Activated T-cell treated with anti-CD3 and anti-CD28 coated beads, Interleukin-2, amount 50 U/mL, for 48 hours (primary cell): ENCODE measurements around the gene RPUSD1.

Experiments used
- DNase-seq, 2 experiments: peaks; one replicate each; pipeline ENCODE4 v3.0.0-alpha.2; 2020

Gene RPUSD1

DNA sequence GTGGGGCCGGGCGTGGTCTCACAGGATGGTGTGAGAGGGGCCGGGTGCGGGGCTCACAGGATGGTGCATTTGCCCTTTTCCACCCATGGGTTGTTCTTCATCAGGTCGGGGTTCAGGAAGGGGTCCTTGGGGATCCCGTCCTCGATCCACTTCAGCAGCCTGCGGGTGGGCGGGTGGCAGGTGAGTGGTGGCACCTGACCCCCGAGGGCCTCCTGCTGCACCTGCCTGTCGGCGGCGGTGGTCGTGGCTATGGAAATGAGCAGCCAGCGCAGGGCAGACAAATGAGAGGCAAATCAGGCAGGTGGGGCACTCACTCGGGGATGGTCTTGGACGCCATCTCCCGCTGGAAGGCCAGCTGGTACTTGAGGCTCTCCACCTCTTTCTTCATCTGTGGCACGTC is 10.5 kb upstream of the RPUSD1 start:
- DNase-seq: no peak

DNA sequence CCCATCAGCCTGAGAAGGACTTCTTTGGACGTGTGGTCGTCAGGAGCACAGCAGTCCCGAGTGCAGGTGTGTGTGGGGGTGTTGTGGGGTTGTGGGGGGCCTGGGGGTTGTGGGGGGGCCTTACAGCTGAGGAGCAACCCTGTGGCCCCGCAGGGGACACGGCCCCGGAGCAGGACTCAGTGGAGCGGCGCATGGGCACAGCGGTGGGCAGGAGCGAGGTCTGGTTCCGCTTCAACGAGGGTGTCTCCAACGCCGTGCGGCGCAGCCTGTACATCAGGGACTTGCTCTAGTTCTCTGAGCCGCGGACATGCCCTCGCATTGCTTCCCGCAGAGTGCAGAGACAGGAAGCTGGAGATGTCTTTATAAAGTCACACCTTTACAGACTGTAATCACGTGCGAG is 9.5 kb upstream of the RPUSD1 start:
- no peak for DNase-seq

DNA sequence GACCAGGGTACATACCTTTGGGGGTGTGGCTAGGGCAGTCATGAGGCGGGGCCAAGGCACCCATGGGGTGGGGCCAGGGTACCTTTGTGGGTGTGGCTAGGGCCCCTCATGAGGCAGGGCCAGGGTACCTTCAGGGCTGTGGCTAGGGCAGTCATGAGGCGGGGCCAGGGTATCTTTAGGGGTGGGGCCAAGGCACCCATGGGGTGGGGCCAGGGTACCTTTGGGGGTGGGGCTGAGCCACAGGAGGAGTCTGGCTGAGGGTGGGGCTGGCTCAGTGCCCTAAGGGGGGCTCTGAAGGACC is 8.9 kb upstream of the RPUSD1 start:
- DNase-seq: peak; percentile 67 to 70

DNA sequence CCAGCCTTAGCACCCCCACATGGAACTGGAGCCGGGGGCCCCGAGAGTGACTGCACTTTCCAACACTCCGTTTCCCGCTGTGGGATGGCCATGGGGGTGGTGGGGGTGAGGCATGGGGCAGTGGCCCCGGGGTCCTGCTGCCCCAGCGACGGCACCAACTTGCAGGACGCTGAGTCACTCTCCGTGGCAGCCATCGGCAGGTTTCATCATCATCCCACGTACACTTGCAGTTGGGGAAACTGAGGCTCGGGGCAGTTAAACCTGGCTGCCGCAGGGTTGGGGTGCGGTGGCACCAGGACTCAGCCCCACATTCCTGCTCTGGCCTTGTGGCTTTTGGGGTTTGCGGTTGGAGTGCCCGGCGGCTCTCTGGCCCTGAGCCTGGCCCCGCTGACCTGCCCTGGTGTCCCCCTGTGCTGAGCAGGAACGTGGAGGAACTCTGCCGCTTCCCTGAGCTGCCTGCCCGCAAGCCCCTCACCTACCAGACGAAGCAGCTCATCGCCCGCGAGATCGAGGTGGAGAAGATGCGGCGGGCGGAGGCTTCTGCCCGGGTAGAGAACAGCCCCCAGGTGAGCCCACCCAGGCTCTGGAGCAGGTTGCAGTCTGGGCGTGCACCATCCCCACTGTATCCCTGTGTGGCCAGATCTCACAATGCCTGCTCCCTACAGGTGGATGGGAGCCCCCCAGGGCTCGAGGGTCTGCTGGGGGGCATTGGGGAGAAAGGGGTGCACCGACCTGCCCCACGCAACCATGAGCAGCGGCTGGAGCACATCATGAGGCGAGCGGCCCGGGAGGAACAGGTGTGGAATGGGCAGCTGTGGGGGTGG is 8.3 kb upstream of the RPUSD1 start:
- no peak for DNase-seq

DNA sequence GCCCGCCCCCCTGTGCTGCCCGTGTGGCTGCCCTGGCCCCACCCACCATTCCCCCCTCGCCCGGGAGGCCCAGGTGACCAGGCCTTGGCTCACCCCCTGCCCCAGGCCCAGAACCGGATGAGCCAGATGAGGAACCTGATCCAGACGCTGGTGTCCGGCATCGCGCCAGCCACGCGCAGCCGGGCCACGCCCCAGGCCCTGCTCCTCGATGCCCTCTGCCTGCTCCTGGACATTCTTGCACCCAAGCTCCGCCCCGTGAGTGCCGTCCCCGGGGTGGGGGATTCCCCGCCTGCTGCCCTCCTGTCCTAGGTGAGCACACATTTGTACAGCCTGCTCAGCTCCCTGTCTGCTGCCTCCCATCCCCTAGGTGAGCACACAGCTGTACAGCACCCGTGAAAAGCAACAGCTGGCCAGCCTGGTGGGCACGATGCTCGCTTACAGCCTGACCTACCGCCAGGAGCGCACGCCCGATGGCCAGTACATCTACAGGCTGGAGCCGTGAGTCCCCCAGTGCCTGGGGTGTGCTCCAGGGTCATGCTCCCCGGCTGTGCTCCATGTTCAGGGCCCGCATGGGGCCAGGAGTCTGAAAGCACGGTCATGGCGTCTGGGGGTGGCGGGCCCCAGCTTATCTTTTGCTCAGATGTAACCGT is 7.5 kb upstream of the RPUSD1 start:
- no peak for DNase-seq

DNA sequence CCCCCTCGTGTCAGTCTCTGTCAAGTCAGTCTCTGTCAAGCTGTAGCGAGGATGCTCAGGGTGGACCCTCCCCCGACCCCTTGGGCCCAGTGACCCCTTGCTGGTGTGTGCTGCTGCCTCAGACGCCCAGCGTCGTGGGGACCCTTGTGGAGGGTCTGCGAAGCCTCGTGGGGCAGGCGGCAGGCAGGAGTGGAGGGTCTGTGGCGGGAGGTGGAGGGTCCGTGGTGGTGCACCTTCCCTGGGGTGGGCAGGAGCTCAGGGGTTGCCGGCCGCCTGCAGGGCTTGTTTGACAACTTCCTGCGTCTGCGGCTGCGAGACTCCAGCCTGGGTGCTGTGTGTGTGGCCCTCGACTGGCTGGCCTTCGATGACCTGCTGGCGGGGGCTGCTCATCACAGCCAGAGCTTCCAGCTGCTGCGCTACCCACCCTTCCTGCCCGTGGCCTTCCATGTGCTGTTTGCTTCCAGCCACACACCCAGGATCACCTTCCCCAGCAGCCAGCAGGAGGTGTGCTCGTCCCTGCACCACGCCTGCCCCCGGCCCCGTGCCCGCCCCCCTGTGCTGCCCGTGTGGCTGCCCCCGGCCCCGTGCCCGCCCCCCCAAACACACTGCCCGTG is 6.8 kb upstream of the RPUSD1 start:
- no peak for DNase-seq

DNA sequence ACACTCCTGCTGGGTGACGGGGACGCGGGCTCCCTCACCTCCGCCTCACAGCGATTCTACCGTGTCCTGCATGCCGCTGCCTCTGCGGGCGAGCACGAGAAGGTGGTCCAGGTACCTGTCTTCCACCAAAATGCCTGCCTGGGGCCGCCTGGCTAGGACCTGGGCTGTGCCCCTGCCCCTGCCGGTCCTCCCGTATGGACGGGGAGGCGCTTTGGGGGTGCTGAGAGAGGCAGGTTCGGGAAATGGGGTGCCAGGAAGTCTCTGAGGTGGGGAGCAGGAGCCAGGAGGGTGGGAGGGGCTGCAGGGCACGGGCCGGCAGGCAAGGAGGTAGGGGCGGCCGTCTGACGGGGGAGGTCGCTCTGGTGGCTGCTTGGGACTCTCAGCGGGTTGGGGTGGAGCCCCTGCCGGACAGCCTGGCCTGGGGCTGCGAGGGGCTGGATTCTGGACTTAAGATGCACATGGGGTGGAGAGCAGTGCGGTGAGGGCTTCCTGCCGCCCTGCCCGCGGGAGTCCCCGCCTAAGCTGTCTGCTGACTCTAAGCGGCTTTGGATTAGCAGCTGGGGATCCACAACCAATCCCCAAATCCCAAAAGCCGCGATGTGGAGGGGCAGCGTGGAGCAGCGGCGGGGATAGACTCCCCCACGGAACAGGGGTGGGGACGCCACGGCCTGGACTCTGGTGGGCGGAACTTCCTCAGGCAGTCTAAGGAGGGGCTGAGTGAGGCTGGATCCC is 6.1 kb upstream of the RPUSD1 start:
- DNase-seq: no peak

DNA sequence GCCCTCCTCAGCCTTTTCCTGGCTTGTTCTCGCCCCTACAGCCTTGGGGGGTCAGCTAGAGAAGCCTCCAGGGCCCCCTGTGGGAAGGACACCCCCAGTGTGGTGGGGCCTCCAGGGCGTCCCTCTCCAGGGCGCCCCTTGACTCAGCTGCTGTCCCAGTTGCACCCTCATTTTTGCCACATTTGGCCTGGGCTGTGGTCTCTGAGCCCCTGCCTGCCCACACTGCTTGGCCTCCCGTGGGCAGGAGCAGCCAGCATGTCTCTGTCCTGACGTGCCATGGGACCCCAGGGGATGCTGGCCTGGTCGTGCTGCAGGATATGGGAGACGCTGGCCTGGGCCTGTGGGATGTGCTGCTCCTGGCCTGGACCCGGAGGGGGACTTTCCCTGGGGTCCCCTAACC is 5.2 kb upstream of the RPUSD1 start:
- DNase-seq: no peak

DNA sequence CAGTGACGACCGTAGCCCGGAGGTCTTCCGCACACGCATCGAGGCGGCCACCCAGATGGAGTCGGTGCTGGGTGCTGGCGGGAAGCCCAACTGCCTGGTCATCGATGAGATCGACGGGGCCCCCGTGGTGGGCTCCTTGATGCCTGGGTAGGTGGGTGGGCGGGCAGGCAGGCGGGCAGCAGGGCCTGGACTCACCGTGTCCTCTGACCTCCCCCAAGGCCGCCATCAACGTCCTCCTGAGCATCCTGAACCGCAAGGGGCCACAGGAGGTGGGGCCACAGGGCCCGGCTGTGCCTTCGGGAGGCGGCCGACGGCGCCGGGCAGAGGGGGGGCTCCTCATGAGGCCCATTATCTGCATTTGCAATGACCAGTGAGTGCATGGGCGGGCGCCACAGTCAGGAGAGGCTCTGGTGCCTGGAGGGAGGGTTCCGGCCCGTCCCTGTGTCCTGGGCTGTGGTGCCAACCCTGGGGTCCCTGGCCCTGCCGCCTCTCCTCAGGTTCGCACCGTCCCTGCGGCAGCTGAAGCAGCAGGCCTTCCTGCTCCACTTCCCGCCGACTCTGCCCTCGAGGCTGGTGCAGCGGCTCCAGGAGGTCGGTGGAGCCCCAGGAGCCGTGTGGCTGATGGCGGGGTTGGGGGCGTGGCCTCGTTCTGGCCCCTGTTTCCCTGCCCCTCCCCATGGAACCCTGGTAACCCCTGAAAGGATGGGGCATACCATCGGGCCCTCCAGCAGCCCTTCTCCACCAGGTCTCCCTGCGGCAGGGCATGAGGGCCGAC is 4.2 kb upstream of the RPUSD1 start:
- DNase-seq: no peak

DNA sequence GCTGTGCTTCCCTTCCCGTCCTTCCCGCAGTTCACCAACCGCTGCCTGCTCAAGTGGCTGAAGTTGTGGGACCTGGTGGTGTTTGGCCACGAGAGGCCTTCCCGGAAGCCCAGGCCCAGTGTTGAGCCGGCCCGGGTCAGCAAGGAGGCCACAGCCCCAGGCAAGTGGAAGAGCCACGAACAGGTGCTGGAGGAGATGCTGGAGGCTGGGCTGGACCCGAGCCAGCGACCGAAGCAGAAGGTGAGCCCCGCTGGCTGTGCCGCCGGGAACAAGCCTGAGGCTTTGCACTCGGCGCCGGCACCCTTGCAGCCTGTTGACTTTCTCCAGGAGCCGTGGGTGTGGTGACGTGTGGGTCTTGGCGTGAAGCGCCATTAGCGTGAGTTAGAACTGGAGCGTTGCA is 3.0 kb upstream of the RPUSD1 start:
- no peak for DNase-seq

DNA sequence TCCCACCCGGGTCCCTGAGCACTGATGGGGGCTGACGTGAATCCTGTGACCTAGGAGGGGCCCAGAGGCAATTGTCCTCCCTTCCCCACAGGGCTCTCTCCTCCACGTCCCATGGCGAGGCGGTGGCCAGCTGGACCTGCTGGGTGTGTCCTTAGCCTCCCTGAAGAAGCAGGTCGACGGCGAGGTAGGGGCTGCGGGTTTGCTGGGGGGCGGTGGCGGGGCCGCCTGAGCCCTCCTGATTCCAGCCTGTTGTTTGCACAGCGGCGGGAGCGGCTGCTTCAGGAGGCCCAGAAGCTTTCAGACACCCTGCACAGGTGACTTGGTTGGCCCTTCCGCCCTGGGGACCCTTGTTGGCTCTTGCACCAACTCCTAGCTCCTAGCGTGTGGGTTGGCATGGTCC is 1.9 kb upstream of the RPUSD1 start:
- no peak for DNase-seq

DNA sequence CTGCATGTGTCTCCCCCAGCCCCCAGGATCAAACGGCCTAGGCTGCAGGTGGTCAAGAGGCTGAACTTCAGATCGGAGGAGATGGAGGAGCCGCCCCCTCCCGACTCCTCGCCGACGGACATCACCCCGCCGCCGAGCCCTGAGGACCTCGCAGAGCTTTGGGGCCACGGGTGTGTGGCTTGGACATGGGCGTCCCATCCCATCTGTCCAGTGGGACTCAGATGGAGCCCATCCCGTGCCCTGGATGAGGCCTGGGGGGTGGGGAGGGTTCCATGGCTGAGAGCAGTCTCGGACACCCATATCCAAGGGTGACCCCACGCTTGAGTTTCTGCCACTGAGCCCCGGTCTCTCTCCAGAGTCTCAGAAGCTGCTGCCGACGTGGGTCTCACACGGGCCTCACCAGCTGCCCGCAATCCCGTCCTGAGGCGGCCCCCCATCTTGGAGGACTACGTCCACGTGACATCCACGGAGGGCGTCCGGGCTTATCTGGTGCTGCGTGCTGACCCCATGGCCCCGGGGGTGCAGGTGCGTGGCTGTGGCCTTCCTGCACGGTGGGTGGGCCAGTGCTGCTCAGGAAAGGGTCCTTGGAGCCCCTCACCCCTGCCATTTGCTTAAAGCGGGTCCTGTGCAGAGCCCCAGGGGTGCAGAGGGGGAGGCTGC is 1.1 kb upstream of the RPUSD1 start:
- no peak for DNase-seq

DNA sequence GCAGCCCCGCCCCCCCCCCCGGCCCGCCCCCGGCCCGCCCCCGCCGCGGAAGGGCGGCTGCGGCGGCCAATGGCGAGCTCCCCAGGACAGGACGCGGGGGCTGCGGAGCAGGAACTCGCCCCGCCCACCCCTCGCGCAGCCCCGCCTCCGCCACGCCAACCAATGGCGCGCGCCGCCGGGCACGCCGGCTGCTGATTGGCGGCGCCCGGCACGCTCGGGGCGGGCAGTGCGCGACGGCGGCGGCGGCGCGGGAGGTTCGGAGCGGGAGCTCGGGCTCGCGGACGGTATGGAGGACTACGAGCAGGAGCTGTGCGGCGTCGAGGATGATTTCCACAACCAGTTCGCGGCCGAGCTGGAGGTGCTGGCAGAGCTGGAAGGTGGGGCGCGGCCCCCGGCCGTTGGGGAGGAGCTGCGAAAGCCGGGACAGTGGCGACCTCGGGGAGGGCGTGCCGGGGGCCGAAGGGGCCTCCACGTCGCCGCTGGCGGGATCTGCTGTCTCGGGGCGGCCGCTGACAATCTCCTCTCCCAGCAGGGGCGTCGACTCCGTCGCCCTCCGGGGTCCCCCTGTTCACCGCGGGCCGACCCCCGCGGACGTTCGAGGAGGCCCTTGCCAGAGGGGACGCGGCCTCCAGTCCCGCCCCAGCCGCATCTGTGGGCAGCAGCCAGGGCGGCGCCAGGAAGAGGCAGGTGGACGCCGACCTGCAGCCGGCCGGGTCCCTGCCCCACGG is 382 bp upstream of the RPUSD1 start, which contains the start of gene CHTF18:
Gene CHTF18 (plus strand): TSS at position 222 of the 728 bp plus-strand sequence. CDS start 65 bp downstream, at position 287.
- peak; percentile 94 to 97 for DNase-seq

DNA sequence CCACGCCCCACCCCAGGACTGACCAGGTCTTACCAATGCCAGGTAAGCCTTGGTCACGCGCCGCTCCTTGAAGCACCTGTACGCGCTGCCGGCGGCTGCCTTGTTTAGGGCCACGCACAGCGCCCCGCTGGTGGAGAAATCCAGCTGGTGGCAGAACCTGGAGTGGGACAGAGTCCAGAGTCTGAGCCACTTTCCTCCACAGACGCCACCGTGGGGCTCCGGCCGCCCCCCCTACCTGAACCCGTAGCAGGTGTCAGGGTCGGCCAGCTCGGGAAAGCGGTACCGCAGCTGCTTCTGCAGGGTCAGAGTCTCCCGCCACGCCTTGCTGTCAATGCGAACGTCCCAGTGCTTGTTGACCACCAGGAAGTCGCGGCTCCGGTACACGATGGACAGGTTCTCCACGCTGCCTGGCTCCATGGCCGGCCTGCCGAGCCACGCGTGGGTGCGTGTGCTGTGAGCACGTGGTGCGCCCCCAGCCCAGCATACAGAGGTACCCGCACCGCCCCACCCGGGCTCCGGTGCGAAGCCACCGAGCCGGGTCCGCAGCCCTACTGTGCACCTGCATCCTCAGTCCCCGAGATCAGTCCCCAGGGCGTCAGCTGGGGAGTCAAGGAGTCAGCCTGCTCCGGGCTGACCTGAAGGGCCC is 737 bp downstream of the RPUSD1 start:
- no peak for DNase-seq

DNA sequence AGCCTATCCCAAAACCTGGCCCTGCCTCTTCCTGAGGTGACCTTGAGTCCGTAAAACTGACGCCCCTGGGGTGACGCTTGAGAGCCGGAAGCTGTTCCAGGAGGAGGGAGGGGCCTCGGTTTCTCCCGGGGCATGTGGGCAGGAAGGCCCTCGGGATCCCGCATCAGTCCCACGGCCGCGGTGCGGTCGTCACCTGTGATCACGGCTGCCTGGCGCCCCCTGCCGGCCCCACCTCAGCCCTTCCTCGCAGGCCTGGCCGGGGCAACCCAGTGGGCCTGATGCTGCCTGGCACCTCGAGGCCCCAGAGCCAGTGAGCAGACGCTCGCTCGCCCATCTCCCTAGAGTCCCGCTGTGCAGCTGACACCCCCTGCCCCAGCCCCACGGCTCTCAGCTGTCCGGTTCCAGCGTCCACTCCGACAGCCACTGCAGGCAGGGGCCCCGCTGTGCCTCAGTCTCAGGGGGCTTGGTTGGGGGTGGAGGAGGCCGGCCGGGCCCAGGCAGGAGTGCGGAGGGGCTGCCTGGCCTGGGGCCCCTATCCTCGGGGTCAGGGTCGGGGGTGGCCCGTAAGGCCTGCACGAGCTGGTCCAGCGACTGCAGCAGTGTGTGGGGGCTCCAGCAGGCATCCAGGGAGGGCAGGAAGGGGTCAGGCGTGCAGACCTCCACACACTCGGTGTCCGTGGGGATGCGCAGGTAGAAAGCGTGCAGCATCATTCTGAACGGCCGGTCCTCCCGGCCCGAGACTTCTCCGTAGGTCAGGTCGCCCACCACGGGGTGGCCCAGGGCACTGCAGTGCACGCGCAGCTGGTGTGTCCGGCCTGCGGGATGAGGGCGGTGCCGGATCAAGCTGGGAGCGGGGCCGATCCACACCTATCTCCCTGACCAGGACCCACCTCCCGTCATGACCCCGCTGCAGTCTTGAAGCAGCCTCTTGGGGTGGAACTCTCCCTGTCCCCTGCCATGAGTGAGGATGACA is 2.3 kb downstream of the RPUSD1 start:
- DNase-seq: peak; percentile 85 to 88

DNA sequence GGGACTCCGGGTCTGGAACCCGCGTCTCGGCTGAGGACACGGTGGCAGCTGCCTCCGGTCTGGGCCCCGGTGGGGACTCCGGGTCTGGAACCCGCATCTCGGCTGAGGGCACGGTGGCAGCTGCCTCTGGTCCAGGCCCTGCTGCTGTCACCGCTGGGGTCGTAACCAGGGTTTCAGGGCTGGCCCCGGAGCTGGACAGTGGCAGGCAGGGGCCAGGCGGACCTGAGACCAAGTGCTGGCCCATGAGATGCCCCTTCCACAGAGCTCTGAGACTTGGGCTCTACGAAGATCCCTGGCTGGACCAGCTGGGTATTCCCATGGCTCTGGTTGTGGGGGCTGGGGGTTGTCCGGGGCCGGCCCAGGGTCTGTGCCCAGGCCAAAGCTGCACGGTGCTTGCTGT is 3.8 kb downstream of the RPUSD1 start:
- no peak for DNase-seq

DNA sequence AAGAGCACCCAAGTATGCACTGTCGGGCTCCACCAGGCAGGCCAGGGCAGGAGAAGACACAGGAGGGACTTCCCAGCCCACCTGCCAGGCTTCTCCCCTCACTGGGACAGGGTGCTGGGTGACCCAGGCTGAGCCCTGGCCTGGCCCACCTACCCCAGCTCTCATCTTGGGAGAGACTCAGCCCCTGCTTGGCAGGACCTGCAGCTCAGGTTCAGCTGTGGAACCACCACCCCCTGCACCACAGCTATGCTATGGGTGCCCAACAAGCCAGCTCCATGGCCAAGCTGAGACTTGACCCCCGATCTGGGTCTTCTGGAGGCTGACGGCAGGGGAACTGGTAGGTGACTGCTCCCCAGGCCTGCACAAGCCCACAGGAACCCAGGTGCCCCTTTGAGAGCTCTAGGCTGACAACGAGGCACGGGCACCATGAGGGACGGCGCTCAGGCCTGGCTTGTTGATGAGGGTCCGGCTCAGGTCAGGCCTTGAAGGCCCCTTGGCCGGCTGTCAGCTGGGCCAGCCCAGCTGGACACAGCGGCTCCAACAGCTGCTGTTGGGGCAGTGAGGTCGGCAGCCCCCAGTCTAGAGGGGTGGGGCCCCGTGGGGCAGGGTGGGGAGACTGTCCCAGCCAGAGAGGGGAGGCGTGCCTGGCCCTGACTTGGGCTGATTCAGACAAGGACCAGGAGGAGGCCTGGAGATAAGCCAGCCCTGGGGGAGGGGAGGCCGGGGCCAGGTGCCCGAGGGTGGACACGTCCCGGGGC is 4.6 kb downstream of the RPUSD1 start:
- DNase-seq: no peak

DNA sequence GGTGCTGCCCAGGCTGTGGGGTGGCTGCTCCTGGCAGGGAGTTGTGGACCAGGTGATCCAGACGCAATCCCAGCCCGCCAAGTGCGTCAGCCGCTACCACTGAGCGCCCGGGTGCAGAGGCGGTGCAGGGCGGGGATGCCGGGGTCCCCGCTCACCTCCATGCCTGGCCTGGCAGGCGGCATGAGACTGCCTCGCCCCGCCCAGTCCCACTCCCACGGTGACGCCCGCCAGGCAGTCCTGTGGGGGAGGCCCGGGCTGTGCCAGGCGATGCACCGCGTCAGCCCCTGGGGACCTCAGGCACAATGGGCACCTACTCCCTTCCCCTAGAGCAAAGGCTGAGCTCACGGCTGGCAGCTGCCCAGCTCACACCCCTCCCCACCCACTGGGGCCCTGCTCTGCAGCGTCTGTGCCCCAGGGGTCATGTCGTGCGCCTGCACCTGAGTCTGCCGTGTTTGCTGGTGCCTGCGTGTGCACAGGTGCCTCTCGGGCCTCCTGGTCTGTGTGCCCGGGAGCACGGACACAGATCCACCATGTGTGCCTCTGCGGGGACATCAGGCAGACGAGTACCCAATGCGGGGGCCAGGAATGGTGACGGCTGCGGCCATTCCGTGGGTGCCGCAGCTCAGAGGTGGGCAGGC is 5.3 kb downstream of the RPUSD1 start:
- no peak for DNase-seq
